ENCODE measurements around the gene ATP9B.

ATP9B gene

GRCh38 chr18:79377187-79377891, 308.1 kb downstream of the ATP9B start:
- Mint-ChIP-seq H3K36me3 (peaks cover 41% of the 10 kb centered on the region), H3K27ac (no peak overlapping the region), H3K4me1 (peaks cover 18% of the 10 kb centered on the region), H3K4me3 (no peak overlapping the region), H3K9me3 (no peaks in the 10 kb centered on the region)
- ATAC-seq (no peak), DNase-seq (ENCODE audit: low spot score in 2 of 2) (no peak)

DNA sequence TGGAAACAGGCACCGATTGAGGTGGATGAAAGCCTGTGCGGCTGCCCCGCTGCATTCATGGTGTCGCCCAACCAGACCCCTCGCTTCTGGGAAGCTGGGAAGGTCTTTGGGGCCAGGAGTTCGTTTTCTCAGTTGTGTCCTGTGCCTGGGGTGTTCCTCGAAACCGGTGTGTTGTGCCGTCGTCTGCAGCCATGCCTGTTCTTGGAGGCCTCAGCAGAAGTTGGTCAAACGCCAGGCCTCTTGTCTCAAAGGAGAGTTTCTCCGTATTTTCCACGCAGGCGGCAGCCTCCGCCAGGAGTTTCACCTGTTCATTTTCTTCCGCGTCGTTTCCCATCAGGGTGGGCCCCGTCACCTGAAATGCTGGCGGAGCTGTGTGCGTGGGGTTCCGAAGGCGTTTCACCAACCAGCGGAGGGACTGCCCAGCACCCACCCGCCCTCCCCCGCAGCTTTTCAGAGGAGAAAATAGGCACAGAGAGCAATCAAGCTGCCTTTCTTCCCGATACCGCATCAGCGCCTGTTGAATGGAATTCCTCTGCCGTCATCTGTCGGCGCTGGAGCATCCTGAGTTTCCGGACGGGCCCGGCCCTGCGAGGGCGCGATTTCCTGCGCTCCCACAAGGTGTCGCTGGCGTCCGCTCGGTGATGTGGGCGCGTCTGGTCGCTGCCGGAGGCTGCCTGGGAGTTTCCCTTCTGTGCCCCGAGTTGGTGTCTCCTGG, 309.5 kb downstream of the ATP9B start:
- Mint-ChIP-seq H3K4me1 (peaks cover 19% of the 10 kb centered on the region), H3K4me3 (peak overlapping the region; percentile 21), H3K27ac (peak overlapping the region; percentile 54), H3K36me3 (peaks cover 36% of the 10 kb centered on the region), H3K9me3 (no peaks in the 10 kb centered on the region)
- peak; percentile 84 to 88 for DNase-seq (ENCODE audit: low spot score in 2 of 2)
- ATAC-seq: peak; percentile 82

DNA sequence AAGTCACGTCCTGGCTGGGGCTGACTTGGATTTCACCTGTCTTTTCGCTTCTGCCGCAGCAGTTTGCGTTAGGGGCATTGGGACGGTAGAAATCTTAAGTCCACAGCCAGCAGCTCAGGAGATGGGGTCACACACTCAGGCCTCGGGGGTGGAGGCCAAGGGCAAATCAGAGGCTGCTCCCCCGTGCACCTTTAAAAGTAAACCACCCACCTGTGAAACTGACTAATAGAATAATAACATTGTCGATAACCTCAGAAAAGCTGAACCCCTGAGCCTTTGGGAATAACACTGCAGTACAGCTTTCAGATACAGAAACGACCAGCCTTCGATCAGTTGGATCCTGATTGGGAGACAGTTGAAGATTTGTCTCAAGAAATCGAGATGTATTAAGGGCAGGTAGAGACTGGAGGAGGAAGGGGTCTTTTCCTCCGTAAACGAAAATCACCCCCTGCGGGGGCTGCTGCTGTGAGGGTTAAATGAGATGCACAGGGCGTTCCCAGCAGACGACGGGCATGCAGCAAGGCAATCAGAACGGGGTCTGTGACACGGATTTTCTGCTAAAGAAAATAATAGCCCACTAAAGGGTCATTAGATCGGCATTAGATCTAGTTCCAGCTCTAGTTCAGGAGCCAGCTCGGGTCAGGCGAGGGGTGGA, 310.2 kb downstream of the ATP9B start:
- H3K9me3 Mint-ChIP-seq: no peaks in the 10 kb centered on the region
- H3K4me3 Mint-ChIP-seq: peak overlapping the region; percentile 21
- peaks cover 26% of the 10 kb centered on the region for H3K4me1 Mint-ChIP-seq
- H3K27ac Mint-ChIP-seq: peak overlapping the region; percentile 54
- ATAC-seq: no peak
- peaks cover 40% of the 10 kb centered on the region for H3K36me3 Mint-ChIP-seq
- no peak for DNase-seq (ENCODE audit: low spot score in 2 of 2)

- Mint-ChIP-seq H3K27ac (no peak overlapping the region), H3K4me3 (no peak overlapping the region), H3K4me1 (peaks cover 26% of the 10 kb centered on the region), H3K9me3 (no peaks in the 10 kb centered on the region), H3K36me3 (peaks cover 42% of the 10 kb centered on the region)
- ATAC-seq (no peak), DNase-seq (ENCODE audit: low spot score in 2 of 2) (no peak)
Observed at GRCh38 chr18:79379931-79380815, 311.0 kb downstream of the ATP9B start.

- Mint-ChIP-seq H3K27ac (no peak overlapping the region), H3K4me3 (no peak overlapping the region), H3K9me3 (no peaks in the 10 kb centered on the region), H3K4me1 (peaks cover 26% of the 10 kb centered on the region), H3K36me3 (peaks cover 39% of the 10 kb centered on the region)
- ATAC-seq (peak; percentile 51), DNase-seq (ENCODE audit: low spot score in 2 of 2) (peak; percentile 69 to 85)
Observed at GRCh38 chr18:79380816-79381806, 311.9 kb downstream of the ATP9B start.

- peaks cover 26% of the 10 kb centered on the region for H3K4me1 Mint-ChIP-seq
- DNase-seq (ENCODE audit: low spot score in 2 of 2): no peak
- no peak overlapping the region for H3K27ac Mint-ChIP-seq
- H3K9me3 Mint-ChIP-seq: no peaks in the 10 kb centered on the region
- ATAC-seq: no peak
- H3K4me3 Mint-ChIP-seq: no peak overlapping the region
- peaks cover 34% of the 10 kb centered on the region for H3K36me3 Mint-ChIP-seq
Observed at GRCh38 chr18:79381811-79382311, 312.7 kb downstream of the ATP9B start.

DNA sequence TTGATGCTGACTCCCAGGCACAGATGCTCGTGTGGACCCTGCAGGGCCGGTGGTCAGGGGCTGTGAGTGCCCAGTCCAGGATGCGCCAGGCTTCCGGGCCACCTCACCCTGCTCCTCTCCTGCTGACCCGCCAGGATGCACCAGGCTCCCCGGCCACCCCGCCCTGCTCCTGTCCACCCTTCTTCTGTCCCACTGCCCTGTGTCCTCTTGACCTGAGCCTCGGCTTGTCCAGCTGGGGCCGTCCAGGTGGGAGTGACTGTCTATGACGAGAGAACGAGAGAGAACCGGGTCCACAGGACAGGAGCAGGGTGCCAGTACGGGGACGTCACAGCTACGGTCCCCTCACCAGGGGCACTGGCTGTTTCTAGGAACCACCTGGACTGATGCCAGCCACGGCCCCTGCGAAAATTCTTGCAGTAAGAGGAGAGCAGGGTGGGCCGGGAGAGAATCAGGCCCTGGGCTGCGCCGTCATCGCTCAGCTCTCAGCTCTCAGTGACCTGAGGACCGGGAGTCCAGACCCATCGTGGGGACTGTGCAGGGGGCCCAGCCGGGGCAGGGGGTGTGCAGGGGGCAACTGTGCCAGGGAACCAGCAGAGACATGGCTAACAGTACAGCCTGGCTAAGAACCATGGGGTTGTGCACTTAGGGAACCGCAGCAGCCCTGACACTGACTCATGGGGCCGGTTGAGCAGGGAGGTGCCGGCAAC, 313.6 kb downstream of the ATP9B start:
- Mint-ChIP-seq H3K27ac (no peak overlapping the region), H3K9me3 (no peaks in the 10 kb centered on the region), H3K4me3 (no peak overlapping the region), H3K36me3 (peaks cover 24% of the 10 kb centered on the region), H3K4me1 (peaks cover 29% of the 10 kb centered on the region)
- no peak for ATAC-seq
- DNase-seq (ENCODE audit: low spot score in 2 of 2): no peak

- Mint-ChIP-seq H3K4me1 (peaks cover 29% of the 10 kb centered on the region), H3K4me3 (no peak overlapping the region), H3K9me3 (no peaks in the 10 kb centered on the region), H3K36me3 (peaks cover 19% of the 10 kb centered on the region), H3K27ac (peak overlapping the region; percentile 37)
- no peak for ATAC-seq
- no peak for DNase-seq (ENCODE audit: low spot score in 2 of 2)
Observed at GRCh38 chr18:79383388-79384056, 314.3 kb downstream of the ATP9B start.

DNA sequence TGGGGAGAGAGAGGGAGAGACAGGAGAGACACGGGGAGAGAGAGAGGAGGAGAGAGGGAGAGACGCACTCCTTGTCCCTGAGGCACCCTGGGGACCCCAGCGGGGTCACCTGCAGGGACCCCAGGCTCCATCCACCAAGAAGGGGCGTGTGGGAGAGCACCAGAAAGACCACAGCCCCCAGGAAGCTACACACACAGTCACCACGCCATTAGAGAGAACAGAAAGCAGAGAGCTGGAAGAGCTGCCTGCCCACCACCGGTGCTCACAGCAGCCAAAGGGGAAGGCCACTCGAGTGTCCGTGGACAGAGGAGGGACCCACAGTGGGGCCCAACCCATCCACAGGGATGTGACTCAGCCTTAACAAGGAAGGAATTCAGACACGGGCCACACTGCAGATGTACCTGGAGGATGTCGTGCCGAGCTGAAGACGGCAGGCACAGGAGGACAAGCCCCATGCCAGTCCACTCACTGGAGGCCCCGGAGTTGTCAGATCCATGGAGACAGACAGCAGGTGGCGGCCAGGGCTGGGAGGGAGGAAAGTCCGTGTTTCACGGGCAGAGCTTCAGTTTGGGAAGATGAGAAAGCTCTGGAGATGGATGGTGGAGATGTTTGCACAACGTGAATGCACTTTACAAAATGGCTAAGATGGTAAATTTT, 315.1 kb downstream of the ATP9B start:
- ATAC-seq (no peak), DNase-seq (ENCODE audit: low spot score in 2 of 2) (no peak)
- Mint-ChIP-seq H3K36me3 (peaks cover 12% of the 10 kb centered on the region), H3K9me3 (no peaks in the 10 kb centered on the region), H3K4me3 (no peak overlapping the region), H3K27ac (peak overlapping the region; percentile 37), H3K4me1 (peaks cover 23% of the 10 kb centered on the region)

DNA sequence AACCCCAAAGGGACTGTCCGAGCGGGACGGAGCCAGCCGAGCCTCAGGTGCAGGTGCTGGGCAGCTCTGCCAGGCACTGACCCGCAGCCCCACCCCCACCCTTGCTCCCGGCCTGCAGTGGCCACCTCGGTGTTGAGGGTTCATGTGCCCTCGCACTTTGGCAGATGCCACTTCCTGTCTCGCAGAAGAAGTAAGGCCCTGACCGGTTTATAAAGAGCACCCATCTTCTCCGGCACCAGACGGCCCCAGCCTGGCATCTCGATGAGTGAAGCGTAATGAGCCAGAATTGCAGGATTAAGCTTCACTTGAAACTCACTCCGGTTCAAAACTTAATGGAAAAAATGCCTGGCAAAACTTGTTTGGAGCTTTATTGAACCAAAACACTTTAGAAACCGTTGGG, 315.6 kb downstream of the ATP9B start:
- Mint-ChIP-seq H3K4me3 (no peak overlapping the region), H3K27ac (peak overlapping the region; percentile 37), H3K4me1 (peaks cover 21% of the 10 kb centered on the region), H3K36me3 (peaks cover 12% of the 10 kb centered on the region), H3K9me3 (no peaks in the 10 kb centered on the region)
- no peak for ATAC-seq
- no peak for DNase-seq (ENCODE audit: low spot score in 2 of 2)

DNA sequence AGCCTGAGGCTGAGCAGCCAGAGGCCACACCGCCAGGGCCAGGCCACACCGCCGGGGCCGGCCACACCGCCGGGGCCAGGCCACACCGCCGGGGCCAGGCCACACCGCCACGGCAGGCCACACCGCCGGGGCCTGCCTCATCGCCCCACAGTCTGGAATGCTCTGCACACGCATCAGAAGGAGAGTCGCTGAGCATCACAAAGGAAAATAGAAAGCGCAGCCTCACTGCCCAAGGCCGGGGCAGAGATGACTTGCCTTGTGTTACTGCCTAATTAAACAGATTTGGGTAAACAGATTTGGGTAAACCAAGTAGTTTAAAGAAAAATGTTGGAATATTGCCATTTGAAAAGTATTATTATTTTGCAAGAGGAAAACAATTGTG, 316.1 kb downstream of the ATP9B start:
- Mint-ChIP-seq H3K36me3 (peaks cover 12% of the 10 kb centered on the region), H3K4me1 (peaks cover 21% of the 10 kb centered on the region), H3K4me3 (no peak overlapping the region), H3K9me3 (no peaks in the 10 kb centered on the region), H3K27ac (no peak overlapping the region)
- no peak for DNase-seq (ENCODE audit: low spot score in 2 of 2)
- no peak for ATAC-seq

DNA sequence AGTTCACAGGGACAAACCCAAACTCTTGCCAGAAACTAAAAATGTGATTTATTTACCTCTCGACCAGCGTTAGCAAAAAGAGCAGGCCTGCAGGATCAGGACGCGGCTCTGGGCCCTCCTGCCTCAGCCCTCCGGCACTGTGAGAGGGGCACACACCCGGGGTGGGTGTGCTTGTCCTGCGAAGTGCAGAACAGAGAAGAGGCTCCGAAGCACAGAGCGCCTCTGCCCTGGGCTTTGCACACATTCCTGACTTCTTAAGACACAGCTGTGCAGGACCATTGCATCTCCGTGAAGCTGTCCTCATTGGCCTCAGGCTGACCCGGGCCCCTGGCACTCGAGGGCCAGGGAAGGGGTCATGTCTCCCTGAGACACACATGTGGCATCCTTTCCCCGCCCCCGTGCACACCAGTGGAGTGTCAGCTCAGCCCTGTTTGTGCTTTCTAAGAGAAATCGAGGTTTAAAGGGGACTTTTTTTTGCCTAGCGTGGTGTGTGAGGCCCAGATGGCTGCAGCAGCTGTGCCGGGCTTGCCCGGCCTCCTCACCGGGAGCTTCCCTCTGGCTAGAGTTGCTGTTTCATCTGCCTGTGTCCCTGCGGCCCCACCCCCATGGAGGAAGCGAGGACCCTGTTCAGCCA, 316.6 kb downstream of the ATP9B start:
- no peaks in the 10 kb centered on the region for H3K9me3 Mint-ChIP-seq
- peaks cover 20% of the 10 kb centered on the region for H3K4me1 Mint-ChIP-seq
- no peak for ATAC-seq
- DNase-seq (ENCODE audit: low spot score in 2 of 2): no peak
- peaks cover 11% of the 10 kb centered on the region for H3K36me3 Mint-ChIP-seq
- H3K4me3 Mint-ChIP-seq: no peak overlapping the region
- no peak overlapping the region for H3K27ac Mint-ChIP-seq

Measured in stimulated activated effector memory CD8-positive, alpha-beta T cell treated with anti-CD3 and anti-CD28 coated beads, Interleukin-12 subunit alpha, Interleukin-12 subunit beta, amount 100 ng/mL, for 72 hours (primary cell).